ENCODE data around the gene AKR1C1. TPM values are rescaled to one million over a fixed set of nuclear protein-coding genes. Genes with fewer than 3 reads are reported as not detected.
"Not testable (repeated sequence)": the region's sequence is repeated elsewhere in the genome, so short reads cannot be mapped to it uniquely, and the experiment has no call there.

The AKR1C1 gene
- total RNA-seq, 1 donor: 140 TPM

DNA sequence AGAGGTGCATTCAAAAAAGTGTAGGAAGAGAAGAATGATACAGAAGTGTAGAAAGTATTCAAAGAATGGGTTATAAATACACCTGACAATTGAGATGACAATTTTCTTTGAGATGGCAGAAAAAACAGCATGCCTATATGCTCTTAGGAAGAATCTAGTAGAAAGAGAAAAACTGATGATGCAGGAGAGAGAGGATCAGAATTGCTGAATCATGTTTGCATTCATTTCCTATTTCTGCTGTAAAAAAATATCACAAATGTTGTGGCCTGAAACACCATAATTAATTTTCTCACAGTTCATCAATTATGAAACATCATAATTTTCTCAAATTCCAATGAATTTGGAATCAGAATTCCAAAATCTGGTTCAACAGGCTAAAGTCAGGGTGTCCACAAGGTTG, 9.8 kb upstream of the AKR1C1 start:
- H3K4me2 ChIP-seq (ENCODE audit: insufficient read depth, low read length): no peak overlapping the region
- H3K79me2 ChIP-seq (ENCODE audit: insufficient read depth, low read length): no peaks in the 10 kb centered on the region
- no peak overlapping the region for H2AFZ ChIP-seq (ENCODE audit: low read length)
- H3K4me1 ChIP-seq (ENCODE audit: insufficient read depth, low read length): peaks cover 4% of the 10 kb centered on the region
- H3K4me3 ChIP-seq (ENCODE audit: insufficient read depth, low read length): no peak overlapping the region
- no peaks in the 10 kb centered on the region for H4K20me1 ChIP-seq (ENCODE audit: insufficient read depth, low read length)
- H3K9me3 ChIP-seq (ENCODE audit: low read depth, low read length): no peaks in the 10 kb centered on the region
- H3K27ac ChIP-seq (ENCODE audit: low read depth, low read length): no peak overlapping the region
- H3K27me3 ChIP-seq (ENCODE audit: insufficient read depth, low read length): no peaks in the 10 kb centered on the region
- TF ChIP-seq, protein P1, sequence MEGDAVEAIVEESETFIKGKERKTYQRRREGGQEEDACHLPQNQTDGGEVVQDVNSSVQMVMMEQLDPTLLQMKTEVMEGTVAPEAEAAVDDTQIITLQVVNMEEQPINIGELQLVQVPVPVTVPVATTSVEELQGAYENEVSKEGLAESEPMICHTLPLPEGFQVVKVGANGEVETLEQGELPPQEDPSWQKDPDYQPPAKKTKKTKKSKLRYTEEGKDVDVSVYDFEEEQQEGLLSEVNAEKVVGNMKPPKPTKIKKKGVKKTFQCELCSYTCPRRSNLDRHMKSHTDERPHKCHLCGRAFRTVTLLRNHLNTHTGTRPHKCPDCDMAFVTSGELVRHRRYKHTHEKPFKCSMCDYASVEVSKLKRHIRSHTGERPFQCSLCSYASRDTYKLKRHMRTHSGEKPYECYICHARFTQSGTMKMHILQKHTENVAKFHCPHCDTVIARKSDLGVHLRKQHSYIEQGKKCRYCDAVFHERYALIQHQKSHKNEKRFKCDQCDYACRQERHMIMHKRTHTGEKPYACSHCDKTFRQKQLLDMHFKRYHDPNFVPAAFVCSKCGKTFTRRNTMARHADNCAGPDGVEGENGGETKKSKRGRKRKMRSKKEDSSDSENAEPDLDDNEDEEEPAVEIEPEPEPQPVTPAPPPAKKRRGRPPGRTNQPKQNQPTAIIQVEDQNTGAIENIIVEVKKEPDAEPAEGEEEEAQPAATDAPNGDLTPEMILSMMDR (IDR thresholded peaks at IDR 0.05; ENCODE audit: extremely low read depth, low read depth, low read length): no peak
- DNase-seq (ENCODE audit: insufficient read length, low spot score, missing footprints): no peak
- H3K36me3 ChIP-seq (ENCODE audit: insufficient read depth, low read length): no peaks in the 10 kb centered on the region

DNA sequence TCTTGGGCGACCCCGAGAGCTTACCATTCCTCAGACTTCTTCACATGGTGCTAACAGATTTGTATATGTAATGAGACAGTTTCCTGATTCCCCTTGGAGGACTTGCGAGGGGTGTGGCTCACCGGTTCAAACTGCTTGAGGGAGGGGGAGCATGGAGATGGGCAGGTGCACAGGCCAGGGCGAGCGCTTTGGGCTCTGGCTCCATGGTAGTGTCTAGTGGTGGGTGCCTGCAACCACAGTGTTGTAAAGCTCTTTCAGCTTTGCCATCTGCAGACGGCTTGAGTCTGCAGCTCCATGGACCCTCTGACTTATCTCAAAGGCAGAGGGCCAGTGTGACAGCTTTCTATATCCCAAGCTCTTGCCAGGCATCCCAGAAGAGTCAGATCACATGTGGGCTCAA, 7.1 kb upstream of the AKR1C1 start:
- H3K9me3 ChIP-seq (ENCODE audit: low read depth, low read length); H4K20me1 ChIP-seq (ENCODE audit: insufficient read depth, low read length); H3K4me1 ChIP-seq (ENCODE audit: insufficient read depth, low read length); H3K4me3 ChIP-seq (ENCODE audit: insufficient read depth, low read length); H2AFZ ChIP-seq (ENCODE audit: low read length); H3K36me3 ChIP-seq (ENCODE audit: insufficient read depth, low read length); DNase-seq (ENCODE audit: insufficient read length, low spot score, missing footprints); H3K27ac ChIP-seq (ENCODE audit: low read depth, low read length); H3K27me3 ChIP-seq (ENCODE audit: insufficient read depth, low read length); H3K4me2 ChIP-seq (ENCODE audit: insufficient read depth, low read length); H3K79me2 ChIP-seq (ENCODE audit: insufficient read depth, low read length): not testable (repeated sequence)

DNA sequence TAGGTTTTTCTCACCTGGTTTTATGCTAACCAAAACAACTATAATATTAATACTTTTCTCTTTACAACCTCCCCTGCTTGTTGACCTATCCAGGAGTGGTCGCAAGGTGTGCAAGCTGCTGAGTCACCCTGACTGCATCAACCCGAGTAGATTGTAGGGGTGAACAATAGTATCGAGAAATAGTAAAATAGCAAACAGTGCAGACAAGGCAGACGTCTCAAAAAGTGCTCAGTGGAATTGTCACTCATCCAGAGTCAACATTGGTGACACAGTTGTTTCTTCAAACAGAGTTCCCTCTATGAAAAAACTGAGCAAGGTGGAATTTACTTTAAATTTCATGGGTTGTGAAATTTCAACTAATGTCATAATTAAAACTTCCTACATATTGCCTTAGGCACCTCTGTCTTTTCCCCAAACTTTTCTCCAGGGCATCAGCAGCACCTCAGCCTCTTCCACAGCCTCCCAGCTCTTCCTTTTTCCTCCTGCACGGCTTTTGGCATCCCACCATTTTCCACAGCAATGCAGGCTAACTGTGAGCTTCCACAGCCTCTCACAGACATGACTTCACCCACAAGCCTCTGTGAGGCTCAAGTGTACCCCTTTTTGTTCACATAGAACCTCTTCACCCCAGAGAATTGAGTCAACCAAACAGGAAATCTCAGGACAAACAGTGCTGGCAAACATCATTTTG, 6.1 kb upstream of the AKR1C1 start:
- not testable (repeated sequence) for H3K27me3 ChIP-seq (ENCODE audit: insufficient read depth, low read length); H3K36me3 ChIP-seq (ENCODE audit: insufficient read depth, low read length); H3K27ac ChIP-seq (ENCODE audit: low read depth, low read length); H3K9me3 ChIP-seq (ENCODE audit: low read depth, low read length); H2AFZ ChIP-seq (ENCODE audit: low read length); H4K20me1 ChIP-seq (ENCODE audit: insufficient read depth, low read length); H3K4me3 ChIP-seq (ENCODE audit: insufficient read depth, low read length); H3K4me2 ChIP-seq (ENCODE audit: insufficient read depth, low read length); DNase-seq (ENCODE audit: insufficient read length, low spot score, missing footprints); H3K4me1 ChIP-seq (ENCODE audit: insufficient read depth, low read length); H3K79me2 ChIP-seq (ENCODE audit: insufficient read depth, low read length)

DNA sequence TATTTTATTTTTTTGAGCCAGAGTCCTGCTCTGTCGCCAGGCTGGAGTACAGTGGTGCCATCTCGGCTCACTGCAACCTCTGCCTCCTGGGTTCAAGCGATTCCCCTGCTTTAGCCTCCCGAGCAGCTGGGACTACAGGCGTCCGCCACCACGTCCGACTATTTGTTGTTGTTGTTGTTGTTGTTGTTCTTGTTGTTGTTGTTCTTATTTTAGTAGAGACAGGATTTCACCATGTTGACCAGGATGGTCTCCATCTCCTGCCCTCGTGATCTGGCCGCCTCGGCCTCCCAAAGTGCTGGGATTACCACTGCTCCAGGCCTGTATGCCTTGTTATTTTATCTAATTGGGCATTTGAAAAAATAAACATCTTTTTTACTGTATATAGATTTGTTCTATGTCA, 1.7 kb upstream of the AKR1C1 start:
- not testable (repeated sequence) for H3K9me3 ChIP-seq (ENCODE audit: low read depth, low read length); H3K27me3 ChIP-seq (ENCODE audit: insufficient read depth, low read length); H3K36me3 ChIP-seq (ENCODE audit: insufficient read depth, low read length); H3K27ac ChIP-seq (ENCODE audit: low read depth, low read length); H4K20me1 ChIP-seq (ENCODE audit: insufficient read depth, low read length); H3K79me2 ChIP-seq (ENCODE audit: insufficient read depth, low read length); H3K4me3 ChIP-seq (ENCODE audit: insufficient read depth, low read length); H2AFZ ChIP-seq (ENCODE audit: low read length); H3K4me1 ChIP-seq (ENCODE audit: insufficient read depth, low read length); H3K4me2 ChIP-seq (ENCODE audit: insufficient read depth, low read length); DNase-seq (ENCODE audit: insufficient read length, low spot score, missing footprints)

DNA sequence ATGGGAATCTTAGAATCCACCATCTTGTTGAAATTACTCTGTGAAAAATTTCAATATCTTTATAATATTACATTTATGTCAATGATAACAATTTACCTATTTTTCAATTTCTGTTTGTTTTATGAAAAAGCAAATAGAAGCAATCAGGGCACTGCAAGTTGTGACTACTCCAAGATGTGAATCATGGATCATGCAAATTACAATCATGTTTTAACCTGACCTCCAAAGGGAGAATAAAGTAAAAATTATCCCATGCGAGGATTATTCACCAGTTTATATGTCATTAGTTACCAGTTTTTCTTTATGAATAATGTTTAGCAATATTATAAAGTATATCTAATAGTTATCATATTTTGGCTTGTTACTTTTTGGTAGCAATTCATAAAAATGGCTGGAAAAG, 907 bp upstream of the AKR1C1 start:
- not testable (repeated sequence) for H3K27me3 ChIP-seq (ENCODE audit: insufficient read depth, low read length); H3K27ac ChIP-seq (ENCODE audit: low read depth, low read length); H3K79me2 ChIP-seq (ENCODE audit: insufficient read depth, low read length); H3K36me3 ChIP-seq (ENCODE audit: insufficient read depth, low read length); DNase-seq (ENCODE audit: insufficient read length, low spot score, missing footprints); H3K9me3 ChIP-seq (ENCODE audit: low read depth, low read length); H4K20me1 ChIP-seq (ENCODE audit: insufficient read depth, low read length); H2AFZ ChIP-seq (ENCODE audit: low read length); H3K4me3 ChIP-seq (ENCODE audit: insufficient read depth, low read length); H3K4me1 ChIP-seq (ENCODE audit: insufficient read depth, low read length); H3K4me2 ChIP-seq (ENCODE audit: insufficient read depth, low read length)

DNA sequence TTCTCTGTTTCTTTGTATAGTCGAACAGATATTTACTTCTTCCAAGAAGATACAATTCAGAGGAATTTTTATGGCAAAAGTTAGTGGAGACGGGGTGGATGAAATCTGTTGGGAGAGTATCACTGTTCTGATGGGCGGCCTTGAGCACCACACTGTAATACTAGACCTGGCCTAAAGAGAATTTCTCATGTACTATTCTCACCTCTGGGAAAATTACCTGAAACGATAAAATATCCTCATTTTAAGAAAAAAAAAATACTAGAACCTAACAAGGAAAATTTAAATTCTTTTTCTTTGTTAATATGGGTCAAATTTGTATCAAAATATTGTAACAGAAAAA, 570 bp downstream of the AKR1C1 start:
- not testable (repeated sequence) for H4K20me1 ChIP-seq (ENCODE audit: insufficient read depth, low read length); H2AFZ ChIP-seq (ENCODE audit: low read length); DNase-seq (ENCODE audit: insufficient read length, low spot score, missing footprints); H3K27me3 ChIP-seq (ENCODE audit: insufficient read depth, low read length); H3K4me1 ChIP-seq (ENCODE audit: insufficient read depth, low read length); H3K4me3 ChIP-seq (ENCODE audit: insufficient read depth, low read length); H3K9me3 ChIP-seq (ENCODE audit: low read depth, low read length); H3K36me3 ChIP-seq (ENCODE audit: insufficient read depth, low read length); H3K79me2 ChIP-seq (ENCODE audit: insufficient read depth, low read length); H3K27ac ChIP-seq (ENCODE audit: low read depth, low read length)
- H3K4me2 ChIP-seq (ENCODE audit: insufficient read depth, low read length): peak overlapping the region; percentile 0

DNA sequence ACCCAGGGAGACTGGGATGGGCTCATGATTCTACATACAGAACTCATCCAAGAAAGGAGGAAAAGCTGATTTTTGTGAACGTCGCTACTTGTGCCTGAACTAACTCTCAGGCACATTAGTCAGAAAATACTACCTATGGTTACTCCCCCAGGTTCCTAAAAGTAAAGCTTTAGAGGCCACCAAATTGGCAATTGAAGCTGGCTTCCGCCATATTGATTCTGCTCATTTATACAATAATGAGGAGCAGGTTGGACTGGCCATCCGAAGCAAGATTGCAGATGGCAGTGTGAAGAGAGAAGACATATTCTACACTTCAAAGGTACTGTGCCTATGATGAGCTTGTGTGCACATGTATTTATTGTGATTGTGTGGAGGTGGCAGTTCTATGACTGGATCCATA, 2.5 kb downstream of the AKR1C1 start:
- H3K4me2 ChIP-seq (ENCODE audit: insufficient read depth, low read length); H3K4me3 ChIP-seq (ENCODE audit: insufficient read depth, low read length); H3K27me3 ChIP-seq (ENCODE audit: insufficient read depth, low read length): not testable (repeated sequence)

DNA sequence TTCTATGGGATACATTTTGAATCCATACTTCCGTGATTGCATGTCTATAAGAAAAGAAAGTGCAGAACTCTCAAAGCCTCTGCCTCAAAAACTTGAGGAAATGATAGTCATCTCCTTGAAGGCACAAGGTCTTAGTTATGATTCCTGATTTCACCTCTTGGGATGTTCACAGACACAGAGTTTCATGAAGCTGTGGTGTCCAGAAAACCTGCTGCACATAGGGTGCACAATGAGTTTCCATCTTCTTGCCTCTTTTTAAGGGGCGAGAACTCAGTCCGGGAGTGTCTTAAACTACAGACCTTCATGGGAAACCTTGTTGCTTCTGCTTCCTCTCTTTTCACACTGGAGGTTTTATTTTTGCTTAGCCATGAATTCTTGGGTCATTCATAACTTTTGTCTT, 4.0 kb downstream of the AKR1C1 start:
- H4K20me1 ChIP-seq (ENCODE audit: insufficient read depth, low read length); H3K79me2 ChIP-seq (ENCODE audit: insufficient read depth, low read length); H2AFZ ChIP-seq (ENCODE audit: low read length); H3K36me3 ChIP-seq (ENCODE audit: insufficient read depth, low read length); DNase-seq (ENCODE audit: insufficient read length, low spot score, missing footprints); H3K27me3 ChIP-seq (ENCODE audit: insufficient read depth, low read length); H3K4me2 ChIP-seq (ENCODE audit: insufficient read depth, low read length); H3K9me3 ChIP-seq (ENCODE audit: low read depth, low read length); H3K4me3 ChIP-seq (ENCODE audit: insufficient read depth, low read length); H3K4me1 ChIP-seq (ENCODE audit: insufficient read depth, low read length); H3K27ac ChIP-seq (ENCODE audit: low read depth, low read length): not testable (repeated sequence)

More for the DNA sequence above, 2.5 kb downstream of the AKR1C1 start:
- not testable (repeated sequence) for DNase-seq (ENCODE audit: insufficient read length, low spot score, missing footprints); H3K79me2 ChIP-seq (ENCODE audit: insufficient read depth, low read length); H3K4me1 ChIP-seq (ENCODE audit: insufficient read depth, low read length); H4K20me1 ChIP-seq (ENCODE audit: insufficient read depth, low read length); H3K36me3 ChIP-seq (ENCODE audit: insufficient read depth, low read length); H3K9me3 ChIP-seq (ENCODE audit: low read depth, low read length); H2AFZ ChIP-seq (ENCODE audit: low read length); H3K27ac ChIP-seq (ENCODE audit: low read depth, low read length)

Measured in osteoblast (primary cell).